ENCODE data around the gene UBALD2.
"Not testable (repeated sequence)": the region's sequence is repeated elsewhere in the genome, so short reads cannot be mapped to it uniquely, and the experiment has no call there.

- TF ChIP-seq CTCF (IDR thresholded peaks at IDR 0.05); ZNF423 (CRISPR knock-in tag; IDR thresholded peaks at IDR 0.05): not testable (repeated sequence)
These were observed 2.4 kb downstream of the UBALD2 start for GRCh38 chr17:76267581-76268001.
